GM12878 (cell line): Measurements from ENCODE around the gene DDX54. TPM values are rescaled to one million over a fixed set of nuclear protein-coding genes. Genes with fewer than 3 reads are reported as not detected.

Experiments used
- ATAC-seq: fragments of 200-7000 bp; cut with Tn5 transposase; 3 replicates; pipeline ENCODE4 v1.9.1; 2020; ENCODE audit warnings: mild to moderate bottlenecking, moderate library complexity
- BruUV-seq: library from RNA; stranded (reverse); fragments of 400-500 nt; replicated peaks from 2 replicates; lab custom pipeline; 2021; lab: Mats Ljungman, UMichigan
- CTCF ChIA-PET: fragments of 300-600 bp; sonication (Branson Sonifier 250); formaldehyde crosslinking; extraction: SDS; loops from one replicate; lab custom pipeline; 2021; ENCODE audit warnings: inconsistent platforms; lab: Yijun Ruan, JAX
- POLR2A ChIA-PET: fragments of 350-600 bp; formaldehyde crosslinking; extraction: SDS; loops from one replicate; lab custom pipeline; 2021; ENCODE audit warnings: inconsistent platforms; lab: Charles Lee
- RAD21 ChIA-PET: fragments of 300-600 bp; sonication (Branson Sonifier 250); formaldehyde crosslinking; loops from one replicate; lab custom pipeline; 2023; ENCODE audit warnings: antibody characterized with exemption; ENCODE audit not compliant: unreplicated experiment; lab: Charles Lee
- SMC1A ChIA-PET: fragments of 300-600 bp; sonication (Branson Sonifier 250); formaldehyde crosslinking; loops from one replicate; lab custom pipeline; 2023; ENCODE audit not compliant: unreplicated experiment, uncharacterized antibody; lab: Charles Lee
- DNase-seq: peaks from one replicate; pipeline ENCODE4 v3.0.0-alpha.2; 2011; ENCODE audit warnings: low read depth, low spot score
- FAIRE-seq: peaks from 3 replicates; lab custom pipeline; 2011; peaks lifted over from hg19 to GRCh38; lab: Jason Lieb, UNC
- H2AFZ ChIP-seq: 2 replicates; pipeline ENCODE4 v1.6.0; 2011; ENCODE audit warnings: low read depth, low read length, control low read depth; ENCODE audit not compliant: control insufficient read depth
- H3K27ac ChIP-seq: 2 replicates; pipeline ENCODE4 v1.5.1; 2011; ENCODE audit warnings: control low read depth; ENCODE audit not compliant: control insufficient read depth, insufficient read depth
- H3K27me3 ChIP-seq, 2 experiments: replicated peaks in 1 of 2; 2 replicates each; pipeline versions ENCODE4 v1.6.0 to v1.6.1; 2011; ENCODE audit warnings: low read length in 1 of 2; ENCODE audit not compliant: control insufficient read depth in 2 of 2, insufficient read depth in 2 of 2
- H3K36me3 ChIP-seq, 2 experiments: 2 replicates each; pipeline ENCODE4 v1.5.1; 2011; ENCODE audit warnings: low read length in 1 of 2; ENCODE audit not compliant: control insufficient read depth in 2 of 2, insufficient read depth in 2 of 2
- H3K4me1 ChIP-seq: 2 replicates; pipeline ENCODE4 v1.6.1; 2011; ENCODE audit warnings: mild to moderate bottlenecking, low read length, moderate library complexity, mixed read lengths; ENCODE audit not compliant: control insufficient read depth, insufficient read depth
- H3K4me2 ChIP-seq: 2 replicates; pipeline ENCODE4 v1.6.0; 2011; ENCODE audit warnings: control low read depth; ENCODE audit not compliant: control insufficient read depth, insufficient read depth
- H3K4me3 ChIP-seq: fragments of 200-600 bp; sonication (generic); 2 replicates; pipeline ENCODE4 v1.5.1; 2016
- H3K79me2 ChIP-seq: 2 replicates; pipeline ENCODE4 v1.6.0; 2011; ENCODE audit warnings: low read length; ENCODE audit not compliant: control insufficient read depth, insufficient read depth
- H3K9ac ChIP-seq: 2 replicates; pipeline ENCODE4 v1.8.0; 2011; ENCODE audit warnings: low read length, control low read depth, mixed read lengths; ENCODE audit not compliant: control insufficient read depth, insufficient read depth
- H3K9me3 ChIP-seq: replicated peaks from 3 replicates; pipeline ENCODE4 v1.5.1; 2011; ENCODE audit warnings: mild to moderate bottlenecking, low read length; ENCODE audit not compliant: control insufficient read depth, insufficient read depth
- H4K20me1 ChIP-seq: 2 replicates; pipeline ENCODE4 v1.6.0; 2011; ENCODE audit not compliant: control insufficient read depth, insufficient read depth
- ASH2L ChIP-seq: fragments of 300-600, 200-600 bp; sonication (generic); IDR thresholded peaks from 2 replicates; pipeline ENCODE4 v1.6.1; 2017; ENCODE audit warnings: low read depth, mild to moderate bottlenecking, borderline replicate concordance
- BHLHE40 ChIP-seq, 2 experiments: fragments of 450-650 bp in 1 of 2; IDR thresholded peaks; 2 replicates each; pipeline ENCODE4 v1.6.1; 2011 to 2017; ENCODE audit warnings: low read depth in 2 of 2, borderline replicate concordance in 1 of 2, improper control_type of control experiment in 1 of 2, low read length in 1 of 2, mild to moderate bottlenecking in 1 of 2
- EGR1 ChIP-seq, 2 experiments: IDR thresholded peaks; 1 replicate in 1 of 2; 2 replicates in 1 of 2; pipeline ENCODE4 v1.6.1; 2011 to 2012; ENCODE audit warnings: low read depth in 2 of 2, low read length in 2 of 2, borderline replicate concordance in 1 of 2, mild to moderate bottlenecking in 1 of 2, moderate library complexity in 1 of 2
- ETV6 ChIP-seq, 2 experiments: fragments of 450-650 bp in 1 of 2; IDR thresholded peaks in 1 of 2; conservative IDR thresholded peaks in 1 of 2; 2 replicates each; pipeline ENCODE4 v1.6.1; 2014; ENCODE audit warnings: antibody characterized with exemption in 1 of 2, borderline replicate concordance in 1 of 2, low read depth in 1 of 2, mild to moderate bottlenecking in 1 of 2, moderate library complexity in 1 of 2
- NR2C2 ChIP-seq: IDR thresholded peaks from 2 replicates; pipeline ENCODE4 v1.6.1; 2011; ENCODE audit warnings: borderline replicate concordance, low read depth; ENCODE audit not compliant: control insufficient read depth, insufficient read length
- RB1 ChIP-seq: fragments of 450-650 bp; formaldehyde crosslinking; IDR thresholded peaks from 2 replicates; pipeline ENCODE4 v1.6.1; 2017; ENCODE audit warnings: mild to moderate bottlenecking, borderline replicate concordance
- RCOR1 ChIP-seq: conservative IDR thresholded peaks from 2 replicates; pipeline ENCODE4 v1.6.1; 2012; ENCODE audit warnings: low read depth, low read length, improper control_type of control experiment
- REST ChIP-seq: IDR thresholded peaks from 2 replicates; pipeline ENCODE4 v1.6.1; 2012; ENCODE audit warnings: mild to moderate bottlenecking, low read depth, low read length
- SMARCA5 ChIP-seq: fragments of 450-650 bp; IDR thresholded peaks from 2 replicates; pipeline ENCODE4 v1.6.1; 2017; ENCODE audit warnings: mild to moderate bottlenecking
- SMC3 ChIP-seq: IDR thresholded peaks from 2 replicates; pipeline ENCODE4 v1.6.1; 2011; ENCODE audit warnings: low read length, improper control_type of control experiment, borderline replicate concordance
- ZNF217 ChIP-seq: fragments of 450-650 bp; IDR thresholded peaks from 2 replicates; pipeline ENCODE4 v1.6.1; 2017; ENCODE audit warnings: antibody characterized with exemption, mild to moderate bottlenecking
- ZNF274 ChIP-seq: IDR thresholded peaks from one replicate; pipeline ENCODE4 v1.8.0; 2011; ENCODE audit not compliant: insufficient read length, insufficient read depth
- ZNF384 ChIP-seq: IDR thresholded peaks from 2 replicates; pipeline ENCODE4 v1.6.1; 2012; ENCODE audit warnings: low read depth, mild to moderate bottlenecking, low read length, improper control_type of control experiment, borderline replicate concordance
- WGBS: methylation state at CpG from one replicate; pipeline ENCODE4 v1.1.6; 2016; ENCODE audit warnings: low lambda C conversion rate; ENCODE audit not compliant: insufficient replicate concordance, insufficient coverage; ENCODE audit errors: missing lambda C conversion rate; 5-methylcytosine and 5-hydroxymethylcytosine counted together
- in situ Hi-C: fragments of 300-500 bp; cut with MboI; formaldehyde crosslinking; loops from 9 replicates; pipeline ENCODE4 v1.14.3; 2018; ENCODE audit warnings: mixed read lengths
- intact Hi-C: fragments of 100-400 bp; cut with micrococcal nuclease; formaldehyde crosslinking; loops from one replicate; pipeline ENCODE4 v1.14.2; 2022; ENCODE audit not compliant: unreplicated experiment
- polyA plus RNA-seq, 11 experiments: library from polyadenylated mRNA; depleted of rRNA in 4 of 11; unstranded in 6 of 11; stranded (reverse) in 5 of 11; fragments of >200 nt; fragmentation: Nextera tagmentation in 4 of 11; fragmentation: Illumina TruSeq in 1 of 11; extraction: Ambion mirVana in 4 of 11; extraction: Trizol in 1 of 11; gene quantifications; 1 replicate in 1 of 11; 2 replicates in 10 of 11; pipeline versions ENCODE4 v1.2.1 to v1.2.3, GENCODE V29; 2011 to 2016; ENCODE audit warnings: inconsistent platforms in 2 of 11, missing spikeins in 2 of 11, low read depth in 1 of 11
- total RNA-seq, 4 experiments: library from RNA; depleted of rRNA in 3 of 4; stranded (reverse); fragments of >200 nt in 3 of 4; fragmentation: Illumina TruSeq in 1 of 4; extraction: Trizol in 1 of 4; gene quantifications; 2 replicates each; pipeline versions ENCODE4 v1.2.1 to v1.2.3, GENCODE V29; 2013 to 2021
- TF ChIP-seq, protein P1 (sequence below): fragments of 450-650 bp; IDR thresholded peaks from 2 replicates; pipeline ENCODE4 v1.6.1; 2017; ENCODE audit warnings: mild to moderate bottlenecking, moderate library complexity
- TF ChIP-seq, protein P2 (sequence below): IDR thresholded peaks from 2 replicates; pipeline ENCODE4 v1.6.1; 2011; ENCODE audit warnings: borderline replicate concordance, low read depth, mild to moderate bottlenecking, moderate library complexity, mixed read lengths, low read length; ENCODE audit not compliant: insufficient read depth; ENCODE audit errors: extremely low read length

Gene DDX54
- total and polyA plus RNA-seq, 10 of the 15 experiments (the other 5 are each of a cell fraction or from before 2014, with no cell fraction given): 1.9 to 115 (median 56.3) TPM

GRCh38 chr12:113136990-113137511 lies 48.2 kb downstream of the DDX54 start:
- TF ChIP-seq RB1 (no peak), NR2C2 (no peak), RCOR1 (no peak), ETV6 (conservative IDR thresholded peaks at IDR 0.05 in 1 of 2, IDR thresholded peaks at IDR 0.05 in 1 of 2; ENCODE audit: borderline replicate concordance in 1 of 2, low read depth in 1 of 2) (no peak), REST (no peak), EGR1 (IDR thresholded peaks at IDR 0.05; ENCODE audit: borderline replicate concordance in 1 of 2, low read depth in 2 of 2, low read length in 2 of 2) (no peak), ZNF384 (no peak), SMARCA5 (no peak), ASH2L (no peak), ZNF274 (no peak), SMC3 (no peak), BHLHE40 (IDR thresholded peaks at IDR 0.05; ENCODE audit: borderline replicate concordance in 1 of 2, low read depth in 2 of 2, low read length in 1 of 2) (no peak), ZNF217 (no peak)
- TF ChIP-seq, protein P1, sequence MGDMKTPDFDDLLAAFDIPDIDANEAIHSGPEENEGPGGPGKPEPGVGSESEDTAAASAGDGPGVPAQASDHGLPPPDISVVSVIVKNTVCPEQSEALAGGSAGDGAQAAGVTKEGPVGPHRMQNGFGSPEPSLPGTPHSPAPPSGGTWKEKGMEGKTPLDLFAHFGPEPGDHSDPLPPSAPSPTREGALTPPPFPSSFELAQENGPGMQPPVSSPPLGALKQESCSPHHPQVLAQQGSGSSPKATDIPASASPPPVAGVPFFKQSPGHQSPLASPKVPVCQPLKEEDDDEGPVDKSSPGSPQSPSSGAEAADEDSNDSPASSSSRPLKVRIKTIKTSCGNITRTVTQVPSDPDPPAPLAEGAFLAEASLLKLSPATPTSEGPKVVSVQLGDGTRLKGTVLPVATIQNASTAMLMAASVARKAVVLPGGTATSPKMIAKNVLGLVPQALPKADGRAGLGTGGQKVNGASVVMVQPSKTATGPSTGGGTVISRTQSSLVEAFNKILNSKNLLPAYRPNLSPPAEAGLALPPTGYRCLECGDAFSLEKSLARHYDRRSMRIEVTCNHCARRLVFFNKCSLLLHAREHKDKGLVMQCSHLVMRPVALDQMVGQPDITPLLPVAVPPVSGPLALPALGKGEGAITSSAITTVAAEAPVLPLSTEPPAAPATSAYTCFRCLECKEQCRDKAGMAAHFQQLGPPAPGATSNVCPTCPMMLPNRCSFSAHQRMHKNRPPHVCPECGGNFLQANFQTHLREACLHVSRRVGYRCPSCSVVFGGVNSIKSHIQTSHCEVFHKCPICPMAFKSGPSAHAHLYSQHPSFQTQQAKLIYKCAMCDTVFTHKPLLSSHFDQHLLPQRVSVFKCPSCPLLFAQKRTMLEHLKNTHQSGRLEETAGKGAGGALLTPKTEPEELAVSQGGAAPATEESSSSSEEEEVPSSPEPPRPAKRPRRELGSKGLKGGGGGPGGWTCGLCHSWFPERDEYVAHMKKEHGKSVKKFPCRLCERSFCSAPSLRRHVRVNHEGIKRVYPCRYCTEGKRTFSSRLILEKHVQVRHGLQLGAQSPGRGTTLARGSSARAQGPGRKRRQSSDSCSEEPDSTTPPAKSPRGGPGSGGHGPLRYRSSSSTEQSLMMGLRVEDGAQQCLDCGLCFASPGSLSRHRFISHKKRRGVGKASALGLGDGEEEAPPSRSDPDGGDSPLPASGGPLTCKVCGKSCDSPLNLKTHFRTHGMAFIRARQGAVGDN: no peak
- TF ChIP-seq, protein P2, sequence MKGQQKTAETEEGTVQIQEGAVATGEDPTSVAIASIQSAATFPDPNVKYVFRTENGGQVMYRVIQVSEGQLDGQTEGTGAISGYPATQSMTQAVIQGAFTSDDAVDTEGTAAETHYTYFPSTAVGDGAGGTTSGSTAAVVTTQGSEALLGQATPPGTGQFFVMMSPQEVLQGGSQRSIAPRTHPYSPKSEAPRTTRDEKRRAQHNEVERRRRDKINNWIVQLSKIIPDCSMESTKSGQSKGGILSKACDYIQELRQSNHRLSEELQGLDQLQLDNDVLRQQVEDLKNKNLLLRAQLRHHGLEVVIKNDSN: no peak
- SMC1A ChIA-PET: interaction anchor here (1.7 kb wide), 1 partner anchor 16 kb away, joined by 6 read pairs; no protein-coding TSS in a partner anchor
- Histone ChIP-seq H4K20me1 (no peaks in the 10 kb centered on the region), H3K9me3 (no peaks in the 10 kb centered on the region), H3K79me2 (no peaks in the 10 kb centered on the region), H3K9ac (no peak overlapping the region), H3K4me1 (no peaks in the 10 kb centered on the region; the same call in 1 of the 2 replicates), H3K4me3 (no peak overlapping the region), H3K27me3 (no peaks in the 10 kb centered on the region; a peak in 2 of 4 replicates), H3K4me2 (no peak overlapping the region), H3K27ac (no peak overlapping the region), H3K36me3 (no peaks in the 10 kb centered on the region), H2AFZ (no peak overlapping the region)
- POLR2A ChIA-PET: no interaction called here
- intact Hi-C loops: no loop called here
- FAIRE-seq: no peak
- no peak for DNase-seq
- CTCF ChIA-PET: interaction anchor here (0.6 to 2.2 kb wide), 6 partner anchors 10 to 91 kb away, joined by 3 to 10 read pairs (median 4); no protein-coding TSS in a partner anchor
- BruUV-seq: no TSS peak
- ATAC-seq: no peak
- 64% methylated on average over 6 of the region's 6 CpGs for WGBS
- in situ Hi-C loops: no loop called here
- RAD21 ChIA-PET: interaction anchor here (0.8 to 1.1 kb wide), 2 partner anchors 17 to 63 kb away, joined by 3 read pairs; no protein-coding TSS in a partner anchor
